Bone marrow (tissue), 2 donors: Measurements from ENCODE around the gene CTDP1.

ENCODE experiments used
- DNase-seq, 2 donors: peaks; one replicate each; lab custom pipeline; 2025; lab: John Stamatoyannopoulos, UW

CTDP1 gene

GRCh38 chr18:79782566-79783308 is 103.1 kb downstream of the CTDP1 start:
- DNase-seq = no peak

DNA sequence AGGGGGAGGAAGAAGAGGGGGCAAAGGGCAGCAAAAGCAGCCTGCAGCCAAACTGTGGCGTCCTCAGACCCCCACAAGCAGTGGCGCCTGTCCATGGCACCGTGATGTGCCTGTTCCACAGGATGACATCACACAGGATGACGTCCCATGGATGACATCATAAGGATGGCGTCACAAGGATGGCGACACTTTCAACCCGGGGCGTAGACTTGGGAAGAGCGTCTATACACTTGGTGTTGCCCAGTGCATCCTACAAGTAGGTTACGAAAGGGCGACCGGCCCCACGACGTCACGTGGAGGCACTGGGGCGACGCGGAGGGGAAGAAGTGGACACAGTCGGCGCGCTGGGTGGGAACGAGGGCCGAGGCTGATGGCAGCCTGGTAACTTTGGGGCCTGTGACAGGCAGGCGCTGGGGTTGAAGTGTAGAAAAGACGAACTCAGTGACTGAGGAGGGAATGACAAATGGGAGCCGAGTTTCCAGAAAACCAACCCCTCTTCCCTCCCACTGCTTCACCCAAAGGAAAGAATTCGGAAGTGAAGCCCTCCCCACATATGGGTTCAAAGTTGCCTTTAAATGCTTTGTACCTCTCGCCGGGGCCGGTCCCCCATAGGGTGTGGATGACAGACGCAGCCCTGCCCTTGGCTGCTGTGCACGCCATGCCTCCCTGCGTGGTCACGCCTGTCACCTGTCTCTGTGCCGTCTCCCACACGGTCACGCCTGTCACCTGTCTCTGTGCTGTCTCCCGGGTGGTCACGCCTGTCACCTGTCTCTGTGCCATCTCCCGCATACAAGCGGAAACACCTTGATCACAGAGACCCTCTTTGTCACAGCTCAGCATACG is 104.7 kb downstream of the CTDP1 start:
- DNase-seq = no peak

DNA sequence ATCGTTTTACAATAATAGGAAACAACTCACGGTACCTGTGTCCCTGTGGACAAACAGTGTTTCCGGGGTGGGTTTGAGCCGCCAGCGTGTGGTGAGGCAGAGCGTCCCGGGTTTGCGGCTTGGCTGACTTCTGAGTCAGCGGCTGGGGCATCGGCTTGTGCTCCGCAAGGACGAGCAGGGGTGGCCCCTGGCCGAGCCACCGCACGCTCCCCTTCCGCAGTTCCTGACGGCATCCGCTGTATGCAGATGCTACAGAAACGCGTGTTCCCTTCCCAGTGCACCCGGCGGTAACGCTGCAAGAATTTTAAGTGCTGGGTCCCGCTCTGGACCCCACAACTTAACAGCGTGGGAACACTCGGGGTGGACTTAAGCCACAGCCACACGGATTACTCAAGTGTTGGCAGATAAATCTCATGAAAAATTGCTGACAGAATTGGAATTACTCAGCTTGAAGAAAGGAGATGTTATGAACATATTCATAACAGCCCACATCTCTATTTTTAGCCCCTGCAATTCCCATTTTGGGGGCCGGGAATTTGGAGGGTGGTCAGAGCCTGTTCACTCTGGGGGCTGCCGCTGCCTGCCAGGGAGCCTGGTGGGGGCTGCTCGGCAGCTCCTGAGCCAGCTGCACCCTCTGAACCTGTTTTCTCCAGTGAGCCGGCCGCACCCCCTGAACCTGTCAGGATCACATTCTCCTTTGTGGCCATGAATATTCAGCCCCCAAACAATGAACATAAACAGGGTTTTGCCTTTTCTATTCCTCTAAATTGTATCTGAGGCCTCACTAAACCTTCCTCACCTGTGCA is 105.6 kb downstream of the CTDP1 start:
- no peak for DNase-seq

DNA sequence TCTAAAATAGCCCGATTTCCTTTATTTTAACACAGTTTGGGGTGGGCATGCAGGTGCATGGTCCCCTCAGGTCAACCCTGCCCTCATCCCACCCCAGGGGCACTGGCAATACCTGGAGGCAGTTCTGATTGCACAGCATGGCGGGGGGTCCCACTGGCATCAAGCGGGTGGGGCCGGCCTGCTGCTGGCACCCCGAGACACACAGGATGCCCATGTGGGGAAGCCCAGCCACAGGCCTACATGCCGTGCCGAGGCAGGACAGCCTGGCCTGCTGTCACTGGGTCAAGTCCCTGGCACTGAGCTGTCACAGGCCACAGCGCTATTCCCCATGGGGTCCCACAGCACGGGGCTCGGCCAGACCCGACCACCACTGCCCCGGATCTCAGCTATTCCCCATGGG is 106.2 kb downstream of the CTDP1 start:
- DNase-seq = no peak

DNA sequence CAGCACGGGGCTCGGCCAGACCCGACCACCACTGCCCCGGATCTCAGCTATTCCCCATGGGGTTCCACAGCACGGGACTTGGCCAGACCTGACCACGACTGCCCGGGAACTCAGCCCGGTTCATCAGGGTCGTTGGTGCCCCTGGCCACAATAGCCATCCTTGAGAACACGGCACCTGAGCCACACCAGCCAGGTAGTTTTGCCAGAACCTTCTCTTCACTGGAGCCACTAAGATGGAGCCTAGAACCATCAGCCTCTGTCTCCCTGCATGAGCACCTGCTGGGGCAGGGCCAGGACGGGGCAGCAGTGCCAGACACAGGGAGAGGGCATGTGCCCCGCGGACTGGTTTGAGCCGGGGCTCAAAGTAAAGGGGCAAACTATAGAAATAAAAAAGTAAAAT is 106.7 kb downstream of the CTDP1 start:
- no peak for DNase-seq

- no peak for DNase-seq
Measured at GRCh38 chr18:79786786-79787526, 107.4 kb downstream of the CTDP1 start.

DNA sequence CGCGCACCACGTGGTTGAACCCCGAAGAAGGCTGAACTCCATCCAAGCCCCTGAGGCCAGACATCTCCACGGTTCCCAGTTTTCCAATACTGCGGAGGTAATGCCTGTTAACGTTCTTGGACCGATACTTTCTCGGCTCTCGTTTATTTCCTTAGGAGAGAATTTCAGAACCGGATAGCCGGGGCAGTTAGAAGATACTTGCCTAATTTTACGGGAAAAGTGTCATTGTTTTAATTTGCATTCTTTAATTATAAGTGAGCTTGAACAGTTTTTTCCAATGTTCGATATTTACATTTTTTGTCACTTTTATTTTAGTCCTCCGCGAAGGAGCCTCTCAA is 107.9 kb downstream of the CTDP1 start:
- no peak for DNase-seq

DNA sequence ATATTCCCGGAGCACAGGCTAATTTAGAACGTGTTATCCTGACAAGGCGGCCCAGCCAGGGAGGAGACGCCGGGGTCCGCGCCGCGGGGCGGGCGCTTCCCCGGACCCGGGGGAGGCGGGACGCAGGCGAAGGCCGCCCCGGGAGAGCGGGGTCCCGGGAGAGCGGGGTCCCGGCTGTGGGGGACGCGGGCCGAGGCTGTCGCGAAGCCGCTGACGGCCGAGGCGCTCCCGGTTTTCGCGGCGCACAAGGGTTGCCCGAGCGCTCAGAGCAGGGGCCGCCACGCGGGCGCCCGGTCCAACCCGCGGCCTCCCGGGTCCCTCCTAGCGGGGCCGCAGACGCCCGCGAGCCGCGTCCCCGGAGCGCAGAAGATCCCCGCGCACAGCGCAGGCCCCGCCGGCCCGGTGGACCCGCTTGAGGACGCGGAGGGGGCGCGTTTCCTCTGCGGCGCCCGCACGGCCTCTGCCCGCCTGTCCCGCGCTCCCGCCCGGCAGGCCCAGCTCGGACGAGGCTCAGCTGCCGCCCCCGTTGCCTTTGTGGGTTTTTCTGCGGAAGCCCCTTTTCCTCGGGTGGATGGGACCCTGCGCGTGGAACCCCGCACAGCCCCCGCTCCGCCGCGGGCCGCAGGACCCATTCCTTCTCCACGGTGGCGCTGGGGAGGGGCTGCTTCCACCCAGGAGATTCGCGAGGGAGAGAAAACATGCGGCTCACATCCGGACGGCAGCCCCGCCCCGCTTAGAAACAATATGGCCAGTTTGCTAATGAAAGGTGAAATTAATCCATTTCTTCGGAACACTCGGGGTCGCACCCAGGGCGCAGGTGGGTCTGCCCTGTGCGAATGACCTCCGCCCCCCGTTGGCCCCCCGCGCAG is 108.5 kb downstream of the CTDP1 start:
- DNase-seq = no peak

GRCh38 chr18:79788734-79789085 is 109.1 kb downstream of the CTDP1 start:
- DNase-seq = no peak

DNA sequence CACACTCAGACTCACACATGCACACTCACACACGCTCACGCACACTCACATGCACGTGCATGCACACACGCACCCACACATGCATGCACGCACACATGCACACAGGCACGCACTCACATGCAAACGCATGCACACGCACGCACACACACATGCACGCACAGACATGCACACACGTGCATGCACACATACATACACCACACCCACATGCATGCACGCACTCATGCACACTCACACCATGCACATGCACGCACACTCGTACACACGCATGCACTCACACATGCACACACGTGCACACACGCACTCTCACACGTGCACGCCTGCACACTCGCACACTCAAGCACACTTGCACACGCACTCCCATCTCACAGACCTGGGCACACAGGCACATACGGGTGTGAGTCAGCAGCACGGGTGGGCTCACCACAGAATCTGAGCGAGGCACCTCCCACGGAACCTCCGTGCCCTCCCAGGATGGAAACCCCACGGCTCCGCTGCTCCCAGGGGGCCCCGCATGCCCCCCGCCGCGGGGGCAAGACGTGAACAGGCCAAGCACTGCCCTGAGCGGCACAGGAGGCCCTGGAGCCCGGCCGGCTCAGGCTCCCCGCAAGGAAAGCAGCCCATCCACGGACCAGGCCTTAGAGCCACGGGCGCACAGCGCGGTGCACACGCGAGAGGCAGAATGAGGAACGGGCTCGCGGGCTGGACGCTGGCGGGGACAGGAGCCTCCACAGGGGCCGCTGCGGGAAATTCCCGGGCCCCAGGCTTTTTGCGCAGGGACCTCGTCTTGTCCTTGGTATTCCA is 109.7 kb downstream of the CTDP1 start:
- DNase-seq = no peak

- no peak for DNase-seq
Measured at GRCh38 chr18:79789901-79790890, 110.6 kb downstream of the CTDP1 start.

GRCh38 chr18:79790996-79791972 is 111.7 kb downstream of the CTDP1 start:
- DNase-seq = peak; percentile 19 to 60

DNA sequence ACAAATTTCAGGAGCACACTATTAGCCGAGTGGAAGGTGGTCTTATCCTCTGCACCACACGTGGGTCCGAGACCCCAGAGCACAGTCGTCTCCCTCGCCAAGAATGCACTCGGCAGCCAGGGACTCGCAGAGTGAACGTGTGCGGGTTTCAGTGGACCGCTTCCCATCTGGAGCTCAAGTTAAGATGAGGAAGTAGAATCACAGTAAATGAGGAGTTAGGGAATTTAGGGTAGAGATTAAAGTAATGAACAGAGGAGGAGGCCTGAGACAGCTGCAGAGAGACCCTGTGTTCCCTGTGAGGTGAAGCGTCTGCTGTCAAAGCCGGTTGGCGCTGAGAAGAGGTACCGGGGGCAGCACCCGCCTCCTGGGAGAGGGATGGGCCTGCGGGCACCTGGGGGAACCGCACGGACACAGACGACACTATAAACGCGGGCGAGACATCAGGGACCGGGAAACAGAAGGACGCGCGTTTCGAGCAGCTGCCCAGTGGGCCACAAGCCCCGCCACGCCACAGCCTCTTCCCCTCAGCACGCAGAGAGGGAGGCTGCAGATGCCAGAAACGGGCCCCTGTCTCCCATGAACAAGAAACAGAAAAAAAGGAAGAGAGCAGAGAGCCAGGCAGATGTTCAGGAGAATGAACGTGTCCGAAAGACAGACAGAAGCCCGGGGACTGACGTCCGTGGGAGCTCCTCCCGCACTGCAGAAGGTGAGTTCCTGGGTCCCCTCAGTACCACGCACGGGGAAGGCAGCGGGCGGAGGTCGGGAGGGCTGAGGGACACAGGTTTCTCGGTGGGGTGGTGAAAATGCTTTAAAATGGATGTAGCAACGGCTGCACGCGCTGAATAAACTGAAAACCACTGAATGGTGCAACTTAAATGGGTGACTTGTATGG is 112.7 kb downstream of the CTDP1 start:
- DNase-seq = no peak

DNA sequence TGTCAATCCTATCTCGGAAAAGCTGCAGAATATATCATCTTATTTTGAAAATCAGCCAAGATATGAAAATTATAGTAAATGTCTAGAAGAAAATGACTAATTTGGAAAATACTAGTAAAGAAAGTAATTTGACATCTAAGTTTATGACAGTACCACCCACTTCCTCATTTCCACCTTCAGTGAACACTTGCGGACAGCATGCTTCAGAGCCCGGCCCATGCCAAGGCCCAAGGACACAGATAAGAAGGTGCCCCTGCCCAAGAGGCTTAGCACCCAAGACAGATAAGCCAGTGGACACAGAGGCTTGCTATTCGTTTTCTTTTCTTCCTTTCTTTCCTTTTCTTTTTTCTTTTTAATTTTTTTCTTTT is 113.4 kb downstream of the CTDP1 start:
- peak in 1 of 2 donors; percentile 31 for DNase-seq

DNA sequence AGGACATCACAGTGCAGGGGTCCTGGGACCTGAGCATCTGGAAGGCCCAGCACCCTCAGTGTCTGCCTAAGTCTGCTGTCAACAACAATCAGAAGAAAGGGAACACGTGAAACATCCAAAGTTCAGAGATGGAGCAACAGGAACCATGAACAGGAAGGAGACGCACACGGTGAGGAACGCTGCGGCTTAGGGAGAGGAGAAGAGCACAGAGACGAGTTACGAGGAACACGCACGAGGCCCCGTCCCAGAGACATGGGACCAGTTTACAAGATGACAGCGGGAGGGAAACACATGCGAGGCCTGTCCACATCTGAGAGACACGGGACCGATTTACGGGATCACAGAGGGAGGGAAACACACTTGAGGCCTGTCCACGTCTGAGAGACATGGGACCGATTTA is 115.2 kb downstream of the CTDP1 start:
- DNase-seq = no peak

DNA sequence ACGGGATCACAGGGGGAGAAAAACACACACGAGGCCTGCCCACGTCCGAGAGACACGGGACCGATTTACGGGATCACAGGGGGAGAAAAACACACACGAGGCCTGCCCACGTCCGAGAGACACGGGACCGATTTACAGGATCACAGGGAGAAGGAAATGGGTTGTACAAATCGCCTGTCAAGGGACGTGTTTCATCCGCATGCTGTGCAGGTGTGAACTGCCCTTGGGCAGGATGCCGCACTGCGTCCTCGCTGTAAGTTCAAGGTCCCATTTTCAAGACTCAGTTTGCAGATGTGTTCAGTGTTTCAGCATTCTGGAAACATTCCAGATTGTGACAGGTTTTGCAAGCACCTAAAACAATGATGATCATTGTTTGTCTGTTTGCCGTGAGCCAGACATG is 115.8 kb downstream of the CTDP1 start:
- no peak for DNase-seq

DNA sequence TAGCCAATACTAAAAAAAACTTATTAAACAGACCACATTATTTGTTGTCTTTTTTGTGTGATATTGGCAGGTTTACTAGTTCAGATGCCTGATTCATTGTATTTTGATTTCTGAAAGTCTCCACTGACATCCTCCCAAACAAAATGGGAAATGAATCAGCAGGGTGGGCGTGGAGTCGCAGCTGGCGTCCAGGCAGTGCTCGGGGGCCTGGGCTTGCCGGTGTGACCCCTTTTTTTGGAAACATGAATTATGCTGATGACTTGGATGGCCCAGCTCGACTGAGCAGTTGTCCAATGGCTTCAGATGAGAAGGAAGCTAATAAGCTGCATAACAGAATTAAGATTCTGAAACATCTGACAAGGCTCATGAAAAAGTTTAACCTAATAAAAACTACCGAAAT is 116.4 kb downstream of the CTDP1 start:
- DNase-seq = no peak
